ENCODE measurements around the gene CYP20A1. TPM values are rescaled to one million over a fixed set of nuclear protein-coding genes. Genes with fewer than 3 reads are reported as not detected.

CYP20A1 gene
- total RNA-seq, 4 donors from 2014 or later = 23.7 to 33.8 (median 29.7) TPM

- peak overlapping the region; percentile 94 to 97 (median 94) for H3K27ac ChIP-seq (replicated peaks in 1 of 4)
- no peak for DNase-seq (ENCODE audit: extremely low spot score)
- TF ChIP-seq EP300 (IDR thresholded peaks at IDR 0.05) (no peak), POLR2A (IDR thresholded peaks at IDR 0.05; ENCODE audit: low read depth) (no peak), CTCF (IDR thresholded peaks at IDR 0.05) (no peak), POLR2AphosphoS5 (IDR thresholded peaks at IDR 0.05) (no peak)
- peak overlapping the region; percentile 68 to 79 (median 73) for H3K4me3 ChIP-seq
- peaks cover 21 to 32% (median 24%) of the 10 kb centered on the region in 4 donors for H3K4me1 ChIP-seq
- intact Hi-C loops (cut with DNase I) = no loop called here
- no peaks in the 10 kb centered on the region for H3K27me3 ChIP-seq
- peaks cover 0 to 10% (median 2%) of the 10 kb centered on the region in 4 donors for H3K36me3 ChIP-seq
- no peaks in the 10 kb centered on the region for H3K9me3 ChIP-seq
- 90% methylated on average over 16 of the region's 16 CpGs for WGBS
These were observed 1.2 kb upstream of the CYP20A1 start for GRCh38 chr2:203237346-203238238.

- no peak for DNase-seq (ENCODE audit: extremely low spot score)
- intact Hi-C loops (cut with DNase I) = no loop called here
- TF ChIP-seq POLR2AphosphoS5 (IDR thresholded peaks at IDR 0.05) = no peak
- no peak for TF ChIP-seq POLR2A (IDR thresholded peaks at IDR 0.05; ENCODE audit: low read depth)
- TF ChIP-seq EP300 (IDR thresholded peaks at IDR 0.05) = no peak
These were observed 520 bp upstream of the CYP20A1 start for GRCh38 chr2:203238292-203238703.

GRCh38 chr2:203240491-203240890 lies 1.7 kb downstream of the CYP20A1 start:
- Histone ChIP-seq H3K4me1 (peaks cover 21 to 32% (median 24%) of the 10 kb centered on the region in 4 donors), H3K27me3 (no peaks in the 10 kb centered on the region), H3K4me3 (peak overlapping the region in 2 of 4 donors; percentile 71 to 79), H3K27ac (replicated peaks in 1 of 4) (no peak overlapping the region), H3K9me3 (no peaks in the 10 kb centered on the region), H3K36me3 (peaks cover 0 to 27% (median 9%) of the 10 kb centered on the region in 4 donors)
- DNase-seq (ENCODE audit: extremely low spot score) = no peak
- WGBS = 93% methylated on average over 5 of the region's 5 CpGs
- no peak for TF ChIP-seq POLR2A (IDR thresholded peaks at IDR 0.05; ENCODE audit: low read depth)
- TF ChIP-seq POLR2AphosphoS5 (IDR thresholded peaks at IDR 0.05) = no peak
- no peak for TF ChIP-seq EP300 (IDR thresholded peaks at IDR 0.05)
- TF ChIP-seq CTCF (IDR thresholded peaks at IDR 0.05) = no peak
- intact Hi-C loops (cut with DNase I) = loop anchor here (10.0 kb wide), 1 partner anchor 214 kb away; no protein-coding TSS in a partner anchor

More at GRCh38 chr2:203238292-203238703, 520 bp upstream of the CYP20A1 start:
- Histone ChIP-seq H3K9me3 (no peaks in the 10 kb centered on the region), H3K27ac (replicated peaks in 1 of 4) (peak overlapping the region; percentile 94 to 97 (median 94)), H3K4me3 (peak overlapping the region; percentile 68 to 79 (median 73)), H3K27me3 (no peaks in the 10 kb centered on the region), H3K36me3 (peaks cover 0 to 17% (median 2%) of the 10 kb centered on the region in 4 donors), H3K4me1 (peaks cover 21 to 32% (median 24%) of the 10 kb centered on the region in 4 donors)
- WGBS = 30% methylated on average over 21 of the region's 22 CpGs

- DNase-seq (ENCODE audit: extremely low spot score) = no peak
- Histone ChIP-seq H3K9me3 (no peaks in the 10 kb centered on the region), H3K4me3 (no peak overlapping the region), H3K4me1 (peaks cover 21 to 32% (median 24%) of the 10 kb centered on the region in 4 donors), H3K27ac (replicated peaks in 1 of 4) (no peak overlapping the region), H3K36me3 (peaks cover 7 to 45% (median 25%) of the 10 kb centered on the region in 4 donors), H3K27me3 (no peaks in the 10 kb centered on the region)
- intact Hi-C loops (cut with DNase I) = loop anchor here (10.0 kb wide), 1 partner anchor 212 kb away; no protein-coding TSS in a partner anchor
- no peak for TF ChIP-seq CTCF (IDR thresholded peaks at IDR 0.05)
- TF ChIP-seq POLR2A (IDR thresholded peaks at IDR 0.05; ENCODE audit: low read depth) = no peak
- TF ChIP-seq POLR2AphosphoS5 (IDR thresholded peaks at IDR 0.05) = no peak
- no peak for TF ChIP-seq EP300 (IDR thresholded peaks at IDR 0.05)
- WGBS = 98% methylated on average over 6 of the region's 6 CpGs
These were observed 3.7 kb downstream of the CYP20A1 start for GRCh38 chr2:203242518-203242917.

- no peak overlapping the region for H3K27ac ChIP-seq (replicated peaks in 1 of 4)
- intact Hi-C loops (cut with DNase I) = loop anchor here (10.0 kb wide), 1 partner anchor 208 kb away; no protein-coding TSS in a partner anchor
- no peaks in the 10 kb centered on the region for H3K27me3 ChIP-seq
- peaks cover 12 to 69% (median 50%) of the 10 kb centered on the region in 4 donors for H3K36me3 ChIP-seq
- DNase-seq (ENCODE audit: extremely low spot score) = no peak
- H3K4me3 ChIP-seq = no peak overlapping the region
- 98% methylated on average over 3 of the region's 3 CpGs for WGBS
- H3K4me1 ChIP-seq = peaks cover 0 to 3% (median under 1%) of the 10 kb centered on the region in 4 donors
- no peak for TF ChIP-seq POLR2A (IDR thresholded peaks at IDR 0.05; ENCODE audit: low read depth)
- TF ChIP-seq CTCF (IDR thresholded peaks at IDR 0.05) = no peak
- no peak for TF ChIP-seq EP300 (IDR thresholded peaks at IDR 0.05)
- no peak for TF ChIP-seq POLR2AphosphoS5 (IDR thresholded peaks at IDR 0.05)
- H3K9me3 ChIP-seq = no peaks in the 10 kb centered on the region
These were observed 7.8 kb downstream of the CYP20A1 start for GRCh38 chr2:203246646-203247045.

All from esophagus muscularis mucosa (tissue), 4 donors.